GM12878 (cell line): ENCODE data around the gene GTF2IRD1. TPM values are rescaled to one million over a fixed set of nuclear protein-coding genes. Genes with fewer than 3 reads are reported as not detected.

ENCODE experiments used
- ATAC-seq: fragments of 200-7000 bp; cut with Tn5 transposase; 3 replicates; pipeline ENCODE4 v1.9.1; 2020; ENCODE audit warnings: mild to moderate bottlenecking, moderate library complexity
- BruUV-seq: library from RNA; stranded (reverse); fragments of 400-500 nt; replicated peaks from 2 replicates; lab custom pipeline; 2021; lab: Mats Ljungman, UMichigan
- CTCF ChIA-PET: fragments of 300-600 bp; sonication (Branson Sonifier 250); formaldehyde crosslinking; extraction: SDS; loops from one replicate; lab custom pipeline; 2021; ENCODE audit warnings: inconsistent platforms; lab: Yijun Ruan, JAX
- POLR2A ChIA-PET: fragments of 350-600 bp; formaldehyde crosslinking; extraction: SDS; loops from one replicate; lab custom pipeline; 2021; ENCODE audit warnings: inconsistent platforms; lab: Charles Lee
- RAD21 ChIA-PET: fragments of 300-600 bp; sonication (Branson Sonifier 250); formaldehyde crosslinking; loops from one replicate; lab custom pipeline; 2023; ENCODE audit warnings: antibody characterized with exemption; ENCODE audit not compliant: unreplicated experiment; lab: Charles Lee
- SMC1A ChIA-PET: fragments of 300-600 bp; sonication (Branson Sonifier 250); formaldehyde crosslinking; loops from one replicate; lab custom pipeline; 2023; ENCODE audit not compliant: unreplicated experiment, uncharacterized antibody; lab: Charles Lee
- DNase-seq: peaks from one replicate; pipeline ENCODE4 v3.0.0-alpha.2; 2011; ENCODE audit warnings: low read depth, low spot score
- FAIRE-seq: peaks from 3 replicates; lab custom pipeline; 2011; peaks lifted over from hg19 to GRCh38; lab: Jason Lieb, UNC
- H2AFZ ChIP-seq: 2 replicates; pipeline ENCODE4 v1.6.0; 2011; ENCODE audit warnings: low read depth, low read length, control low read depth; ENCODE audit not compliant: control insufficient read depth
- H3K27ac ChIP-seq: 2 replicates; pipeline ENCODE4 v1.5.1; 2011; ENCODE audit warnings: control low read depth; ENCODE audit not compliant: control insufficient read depth, insufficient read depth
- H3K27me3 ChIP-seq, 2 experiments: replicated peaks in 1 of 2; 2 replicates each; pipeline versions ENCODE4 v1.6.0 to v1.6.1; 2011; ENCODE audit warnings: low read length in 1 of 2; ENCODE audit not compliant: control insufficient read depth in 2 of 2, insufficient read depth in 2 of 2
- H3K36me3 ChIP-seq, 2 experiments: 2 replicates each; pipeline ENCODE4 v1.5.1; 2011; ENCODE audit warnings: low read length in 1 of 2; ENCODE audit not compliant: control insufficient read depth in 2 of 2, insufficient read depth in 2 of 2
- H3K4me1 ChIP-seq: 2 replicates; pipeline ENCODE4 v1.6.1; 2011; ENCODE audit warnings: mild to moderate bottlenecking, low read length, moderate library complexity, mixed read lengths; ENCODE audit not compliant: control insufficient read depth, insufficient read depth
- H3K4me2 ChIP-seq: 2 replicates; pipeline ENCODE4 v1.6.0; 2011; ENCODE audit warnings: control low read depth; ENCODE audit not compliant: control insufficient read depth, insufficient read depth
- H3K4me3 ChIP-seq: fragments of 200-600 bp; sonication (generic); 2 replicates; pipeline ENCODE4 v1.5.1; 2016
- H3K79me2 ChIP-seq: 2 replicates; pipeline ENCODE4 v1.6.0; 2011; ENCODE audit warnings: low read length; ENCODE audit not compliant: control insufficient read depth, insufficient read depth
- H3K9ac ChIP-seq: 2 replicates; pipeline ENCODE4 v1.8.0; 2011; ENCODE audit warnings: low read length, control low read depth, mixed read lengths; ENCODE audit not compliant: control insufficient read depth, insufficient read depth
- H3K9me3 ChIP-seq: replicated peaks from 3 replicates; pipeline ENCODE4 v1.5.1; 2011; ENCODE audit warnings: mild to moderate bottlenecking, low read length; ENCODE audit not compliant: control insufficient read depth, insufficient read depth
- H4K20me1 ChIP-seq: 2 replicates; pipeline ENCODE4 v1.6.0; 2011; ENCODE audit not compliant: control insufficient read depth, insufficient read depth
- RELA ChIP-seq: fragments of 450-650 bp; IDR thresholded peaks from 2 replicates; pipeline ENCODE4 v1.8.0; 2014; ENCODE audit warnings: borderline replicate concordance; ENCODE audit not compliant: partially characterized antibody
- RFX5 ChIP-seq: IDR thresholded peaks from 2 replicates; pipeline ENCODE4 v1.6.1; 2011; ENCODE audit warnings: low read depth, low read length, improper control_type of control experiment
- ZNF592 ChIP-seq: fragments of 450-650 bp; IDR thresholded peaks from 2 replicates; pipeline ENCODE4 v1.6.1; 2017; ENCODE audit warnings: mild to moderate bottlenecking, moderate library complexity
- WGBS: methylation state at CpG from one replicate; pipeline ENCODE4 v1.1.6; 2016; ENCODE audit warnings: low lambda C conversion rate; ENCODE audit not compliant: insufficient replicate concordance, insufficient coverage; ENCODE audit errors: missing lambda C conversion rate; 5-methylcytosine and 5-hydroxymethylcytosine counted together
- in situ Hi-C: fragments of 300-500 bp; cut with MboI; formaldehyde crosslinking; loops from 9 replicates; pipeline ENCODE4 v1.14.3; 2018; ENCODE audit warnings: mixed read lengths
- intact Hi-C: fragments of 100-400 bp; cut with micrococcal nuclease; formaldehyde crosslinking; loops from one replicate; pipeline ENCODE4 v1.14.2; 2022; ENCODE audit not compliant: unreplicated experiment
- polyA plus RNA-seq, 11 experiments: library from polyadenylated mRNA; depleted of rRNA in 4 of 11; unstranded in 6 of 11; stranded (reverse) in 5 of 11; fragments of >200 nt; fragmentation: Nextera tagmentation in 4 of 11; fragmentation: Illumina TruSeq in 1 of 11; extraction: Ambion mirVana in 4 of 11; extraction: Trizol in 1 of 11; gene quantifications; 1 replicate in 1 of 11; 2 replicates in 10 of 11; pipeline versions ENCODE4 v1.2.1 to v1.2.3, GENCODE V29; 2011 to 2016; ENCODE audit warnings: inconsistent platforms in 2 of 11, missing spikeins in 2 of 11, low read depth in 1 of 11
- total RNA-seq, 4 experiments: library from RNA; depleted of rRNA in 3 of 4; stranded (reverse); fragments of >200 nt in 3 of 4; fragmentation: Illumina TruSeq in 1 of 4; extraction: Trizol in 1 of 4; gene quantifications; 2 replicates each; pipeline versions ENCODE4 v1.2.1 to v1.2.3, GENCODE V29; 2013 to 2021

Gene GTF2IRD1
- total and polyA plus RNA-seq, 10 of the 15 experiments (the other 5 are each of a cell fraction or from before 2014, with no cell fraction given), result 0.48 to 3.0 (median 1.3) TPM

DNA sequence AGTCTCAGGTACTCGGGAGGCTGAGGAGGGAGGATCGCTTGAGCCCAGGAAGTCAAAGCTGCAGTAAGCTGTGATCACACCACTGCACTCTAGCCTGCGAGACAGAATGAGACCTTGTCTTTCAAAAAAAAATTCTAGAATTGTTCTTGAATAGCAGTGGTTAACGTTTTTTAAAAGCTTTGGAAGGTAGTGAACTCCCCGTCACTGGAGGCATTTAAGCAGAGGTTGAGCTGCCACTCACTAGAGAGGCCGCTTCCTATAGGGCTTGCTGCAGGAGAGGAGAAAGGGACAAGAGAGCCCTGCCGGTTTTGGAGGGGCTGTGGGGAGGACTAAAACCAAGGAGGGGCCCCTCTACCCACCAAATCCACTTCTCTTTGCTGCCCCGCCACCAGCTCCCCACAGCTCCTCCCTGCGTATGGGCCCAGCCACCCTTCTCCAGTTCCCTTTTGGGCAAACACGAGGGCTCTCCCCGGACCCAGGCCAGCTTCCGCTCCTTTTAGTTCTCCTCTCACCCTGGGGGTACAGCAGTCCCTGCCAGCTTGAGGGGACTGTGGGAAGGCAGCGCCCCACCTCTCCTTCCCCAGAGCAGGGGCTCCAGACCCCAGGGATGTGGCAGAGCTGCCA, 116.9 kb downstream of the GTF2IRD1 start:
- no peak for DNase-seq
- CTCF ChIA-PET, result interaction anchor here (1.0 to 7.8 kb wide), 3 partner anchors 9 to 151 kb away, joined by 3 to 70 read pairs (median 4); no protein-coding TSS in a partner anchor
- no TSS peak for BruUV-seq

More for the DNA sequence above, 116.9 kb downstream of the GTF2IRD1 start:
- FAIRE-seq (no peak), ATAC-seq (no peak)
- POLR2A ChIA-PET, result no interaction called here
- intact Hi-C loops (no loop called here), in situ Hi-C loops (loop anchor here (25.0 kb wide), 1 partner anchor 133 kb away; no protein-coding TSS in a partner anchor)
- H3K27me3 ChIP-seq, result no peaks in the 10 kb centered on the region
- H3K4me2 ChIP-seq, result no peak overlapping the region
- H2AFZ ChIP-seq, result no peak overlapping the region
- H3K4me3 ChIP-seq, result no peak overlapping the region
- WGBS, result 64% methylated on average over 13 of the region's 13 CpGs
- no peak overlapping the region for H3K27ac ChIP-seq
- SMC1A ChIA-PET, result interaction anchor here (2.0 kb wide), 1 partner anchor 12 kb away, joined by 6 read pairs; no protein-coding TSS in a partner anchor
- H3K4me1 ChIP-seq, result no peaks in the 10 kb centered on the region
- no peaks in the 10 kb centered on the region for H4K20me1 ChIP-seq
- no peak for TF ChIP-seq ZNF592
- no peak for TF ChIP-seq RFX5
- TF ChIP-seq RELA, result no peak
- H3K9ac ChIP-seq, result no peak overlapping the region
- no peaks in the 10 kb centered on the region for H3K9me3 ChIP-seq
- H3K36me3 ChIP-seq, result no peaks in the 10 kb centered on the region
- RAD21 ChIA-PET, result no interaction called here
- no peaks in the 10 kb centered on the region for H3K79me2 ChIP-seq
